K562 treated with DMSO at 1 percent for 48 hours (cell line): ENCODE measurements around the gene TNNC1. TPM values are rescaled to one million over a fixed set of nuclear protein-coding genes. Genes with fewer than 3 reads are reported as not detected.

Experiments
- total RNA-seq: library from RNA; unstranded; fragments of 300-600 nt; gene quantifications from 2 replicates; pipeline ENCODE4 v1.2.3, GENCODE V29; 2022; ENCODE audit warnings: low replicate concordance; ENCODE audit errors: extremely low read depth

TNNC1 gene
- not detected in 2 replicates for total RNA-seq

DNA sequence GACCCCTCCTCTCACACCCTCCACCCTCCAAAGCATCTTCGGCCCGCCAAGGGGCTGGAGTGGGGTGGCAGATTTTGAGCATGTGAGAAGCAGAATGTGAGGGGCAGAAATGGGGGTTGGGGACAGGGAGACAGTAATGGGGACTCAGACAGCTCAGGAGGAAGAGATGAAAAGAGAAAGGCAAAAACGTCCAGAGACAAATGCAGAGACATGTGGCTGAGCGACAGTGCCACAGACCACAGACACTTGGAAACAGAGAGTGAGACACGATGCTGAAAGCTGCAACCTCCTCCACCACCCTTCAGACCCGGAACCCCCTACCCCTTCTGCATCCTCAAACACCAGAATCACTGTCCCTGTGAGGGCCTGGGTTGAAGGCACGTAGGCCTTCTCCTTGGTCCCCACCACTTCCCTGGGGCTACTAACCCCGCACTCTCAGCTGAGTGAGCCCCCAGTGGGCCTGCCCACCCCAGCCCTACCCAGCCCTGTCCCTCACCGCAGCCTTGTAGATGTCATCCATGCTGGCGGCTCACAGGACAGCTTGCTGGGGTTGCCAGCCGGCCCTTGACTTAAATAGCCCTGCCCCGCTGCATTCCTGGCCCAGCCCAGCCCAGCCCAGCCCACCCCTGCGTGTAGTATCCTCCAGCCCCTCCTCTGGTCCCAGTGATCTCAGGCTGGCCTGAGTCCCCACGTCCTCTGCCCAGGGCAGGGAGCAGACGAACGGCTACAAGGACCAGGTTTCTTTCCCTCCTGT is at the start of gene TNNC1:
Gene TNNC1, minus strand, starts transcription at position 546 of the 754 bp plus-strand sequence. Its CDS starts 26 bp downstream, at position 520.

DNA sequence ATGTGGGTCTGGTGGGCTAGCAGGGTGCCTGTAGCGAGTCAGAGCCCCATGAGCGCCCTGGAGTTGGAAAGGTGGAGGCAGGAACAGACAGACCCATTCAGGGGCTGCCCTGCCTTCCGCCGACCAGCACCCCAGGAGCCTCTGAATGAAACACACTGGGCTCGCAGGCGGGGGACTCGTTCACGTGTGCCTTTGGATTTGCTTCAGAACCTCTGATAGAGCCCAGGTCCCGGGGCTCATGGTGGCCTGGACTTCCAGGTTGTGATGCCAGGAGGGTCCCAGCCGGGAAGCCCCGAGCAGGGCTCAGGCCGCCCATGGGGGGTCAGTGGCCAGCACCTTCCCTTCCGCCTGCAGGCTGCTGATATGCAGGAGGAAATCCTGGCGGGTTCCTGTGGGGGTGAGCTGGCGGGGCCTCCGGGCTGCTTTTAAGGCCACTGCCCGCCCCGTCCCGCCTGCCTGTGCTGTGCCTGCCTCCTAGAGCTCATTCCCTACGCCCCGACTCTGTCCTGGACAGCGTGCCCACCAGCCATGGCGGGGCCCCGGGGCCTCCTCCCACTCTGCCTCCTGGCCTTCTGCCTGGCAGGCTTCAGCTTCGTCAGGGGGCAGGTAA is 41.1 kb upstream of the TNNC1 start, which contains the start of gene STAB1:
Gene STAB1, plus strand, starts transcription at position 453 of the 610 bp plus-strand sequence. Its CDS starts 76 bp downstream, at position 529.

DNA sequence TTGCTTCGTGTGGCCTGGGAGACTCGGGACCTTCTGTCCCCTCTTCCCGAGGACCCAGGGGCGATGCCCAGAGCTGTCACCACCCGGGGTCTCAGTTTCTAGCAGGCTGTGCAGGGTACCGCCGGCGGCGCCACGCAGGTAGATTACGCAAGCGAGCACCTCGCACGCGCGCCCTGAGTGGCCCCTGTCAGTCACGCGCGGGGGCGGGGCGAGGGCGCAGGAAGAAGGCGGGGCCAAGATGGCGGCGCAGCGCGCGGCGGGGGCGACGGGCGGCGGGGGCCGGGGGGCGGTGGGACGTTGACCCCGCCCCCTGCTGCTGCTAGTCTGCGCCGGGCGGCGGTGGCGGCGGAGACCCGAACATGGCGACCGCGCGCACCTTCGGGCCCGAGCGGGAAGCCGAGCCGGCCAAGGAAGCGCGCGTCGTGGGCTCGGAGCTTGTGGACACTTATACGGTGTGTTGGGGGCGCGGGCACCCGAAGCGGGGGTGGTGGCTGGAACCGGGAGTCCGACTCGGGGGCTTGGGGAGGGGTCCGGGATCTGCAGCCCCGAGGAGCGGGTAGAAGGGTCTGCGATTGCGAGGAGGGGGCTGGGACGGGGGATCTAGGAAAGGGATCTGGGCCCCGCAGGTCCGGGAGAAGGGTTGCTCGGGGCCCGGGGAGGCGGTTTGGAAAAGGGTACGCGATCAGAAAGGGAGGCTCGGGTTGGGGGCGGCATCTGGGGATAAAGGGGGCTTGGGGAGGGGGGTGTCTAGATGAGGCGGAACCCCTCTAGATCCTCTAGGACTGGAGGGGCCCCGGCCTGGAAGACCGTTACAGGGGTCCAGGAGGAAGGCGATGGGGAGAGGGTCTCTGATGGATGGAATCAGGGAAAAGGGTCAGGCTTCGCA is 1.7 kb upstream of the TNNC1 start, which contains the start of gene NISCH:
Gene NISCH, plus strand, starts transcription at position 322 of the 886 bp plus-strand sequence. Its CDS starts 38 bp downstream, at position 360.

DNA sequence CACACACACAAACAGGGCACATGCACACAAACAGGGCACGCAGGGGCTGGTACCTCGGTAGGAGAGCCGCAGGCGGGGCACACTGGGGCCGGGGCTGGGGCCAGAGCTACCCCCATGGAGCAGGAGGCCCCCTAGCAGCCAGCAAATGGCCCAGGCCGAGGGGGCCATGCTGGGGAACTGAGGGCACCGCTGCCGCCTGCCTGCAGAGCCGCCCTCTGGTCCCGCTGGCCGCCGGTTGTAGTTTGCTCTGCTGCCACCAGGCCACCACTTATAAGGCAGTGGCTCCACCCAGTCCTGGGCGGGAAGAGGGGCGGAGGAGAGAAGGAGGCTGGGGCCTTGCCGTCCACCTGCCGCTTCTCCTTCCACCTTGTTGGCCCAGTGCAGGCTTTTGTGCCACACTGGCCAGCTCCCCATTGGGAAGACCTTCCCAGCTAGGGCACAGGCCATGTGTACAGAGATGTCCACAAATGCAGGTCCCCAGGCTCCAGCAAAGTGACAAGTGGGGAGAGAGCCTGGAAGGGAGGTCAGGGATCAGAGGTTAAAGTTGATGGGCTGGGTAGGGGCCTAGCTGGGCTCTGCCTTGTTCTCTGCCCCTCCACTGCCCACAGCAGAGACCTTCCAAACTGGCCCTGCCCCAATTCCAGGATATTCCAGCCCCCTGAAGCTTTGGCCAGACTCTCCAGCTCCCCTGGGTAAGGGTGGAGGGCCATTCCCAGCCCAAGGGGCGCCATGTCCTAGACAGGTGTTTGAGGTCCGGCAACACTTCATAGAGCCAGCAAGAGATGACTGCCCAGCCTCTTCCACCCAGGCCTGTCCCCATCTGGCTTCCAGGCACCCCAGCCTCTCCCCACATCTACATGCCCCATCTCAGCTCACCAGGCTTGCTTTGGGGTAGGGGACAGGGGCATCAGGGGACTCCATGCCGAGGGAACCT is 8.7 kb downstream of the TNNC1 start, which contains the start of gene SEMA3G:
Gene SEMA3G, minus strand, starts transcription at position 244 of the 934 bp plus-strand sequence. Its CDS starts 76 bp downstream, at position 168.

Other genes starting within 250 kb of the TNNC1 start
- gene TLR9, start 228.4 kb downstream of the TNNC1 start, total RNA-seq: not detected in 2 replicates
- 323 TPM in 1 of 2 replicates, not detected in the other for gene TWF2, start 214.9 kb downstream of the TNNC1 start, total RNA-seq
- not detected in 2 replicates for gene PPM1M, start 208.3 kb downstream of the TNNC1 start, total RNA-seq
- not detected in 2 replicates for gene WDR82, start 175.4 kb downstream of the TNNC1 start, total RNA-seq
- not detected in 2 replicates for gene GLYCTK, start 166.2 kb downstream of the TNNC1 start, total RNA-seq
- gene DNAH1, start 137.7 kb downstream of the TNNC1 start, total RNA-seq: not detected in 2 replicates
- not detected in 2 replicates for gene BAP1, start 44.0 kb downstream of the TNNC1 start, total RNA-seq
- not detected in 2 replicates for gene PHF7, start 43.4 kb downstream of the TNNC1 start, total RNA-seq
- gene SEMA3G, start 8.9 kb downstream of the TNNC1 start, total RNA-seq: not detected in 2 replicates
- not detected in 2 replicates for gene NISCH, start 1.6 kb upstream of the TNNC1 start, total RNA-seq
- not detected in 2 replicates for gene STAB1, start 41.3 kb upstream of the TNNC1 start, total RNA-seq
- gene NT5DC2, start 79.8 kb upstream of the TNNC1 start, total RNA-seq: not detected in 2 replicates
- gene UQCC5, start 82.6 kb upstream of the TNNC1 start, total RNA-seq: not detected in 2 replicates
- gene PBRM1, start 231.9 kb upstream of the TNNC1 start, total RNA-seq: not detected in 2 replicates
- gene GNL3, start 232.0 kb upstream of the TNNC1 start, total RNA-seq: not detected in 2 replicates